ENCODE data around the gene PITX1.

DNA sequence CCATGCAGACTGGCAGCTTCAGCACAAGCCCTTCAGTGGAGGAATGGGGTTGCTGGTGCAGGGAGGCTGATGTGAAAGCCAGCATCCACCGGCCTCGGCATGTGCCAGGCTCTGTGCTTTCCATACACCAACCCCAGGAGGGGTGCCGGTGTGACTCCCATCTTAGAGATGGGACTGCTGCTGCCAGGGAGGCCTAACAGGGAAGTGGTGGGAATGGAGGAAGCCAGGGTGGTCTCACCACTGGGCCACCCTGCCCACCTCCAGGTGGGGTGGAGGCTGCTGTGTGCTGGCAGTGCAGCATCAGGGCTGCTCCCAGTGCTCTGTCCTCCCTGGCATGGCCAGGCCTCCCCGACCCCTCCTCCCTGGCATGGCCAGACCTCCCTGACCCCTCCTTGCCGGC, 32.8 kb upstream of the PITX1 start:
- TF ChIP-seq, protein P1, sequence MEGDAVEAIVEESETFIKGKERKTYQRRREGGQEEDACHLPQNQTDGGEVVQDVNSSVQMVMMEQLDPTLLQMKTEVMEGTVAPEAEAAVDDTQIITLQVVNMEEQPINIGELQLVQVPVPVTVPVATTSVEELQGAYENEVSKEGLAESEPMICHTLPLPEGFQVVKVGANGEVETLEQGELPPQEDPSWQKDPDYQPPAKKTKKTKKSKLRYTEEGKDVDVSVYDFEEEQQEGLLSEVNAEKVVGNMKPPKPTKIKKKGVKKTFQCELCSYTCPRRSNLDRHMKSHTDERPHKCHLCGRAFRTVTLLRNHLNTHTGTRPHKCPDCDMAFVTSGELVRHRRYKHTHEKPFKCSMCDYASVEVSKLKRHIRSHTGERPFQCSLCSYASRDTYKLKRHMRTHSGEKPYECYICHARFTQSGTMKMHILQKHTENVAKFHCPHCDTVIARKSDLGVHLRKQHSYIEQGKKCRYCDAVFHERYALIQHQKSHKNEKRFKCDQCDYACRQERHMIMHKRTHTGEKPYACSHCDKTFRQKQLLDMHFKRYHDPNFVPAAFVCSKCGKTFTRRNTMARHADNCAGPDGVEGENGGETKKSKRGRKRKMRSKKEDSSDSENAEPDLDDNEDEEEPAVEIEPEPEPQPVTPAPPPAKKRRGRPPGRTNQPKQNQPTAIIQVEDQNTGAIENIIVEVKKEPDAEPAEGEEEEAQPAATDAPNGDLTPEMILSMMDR (IDR thresholded peaks at IDR 0.05): no peak
- no peak for TF ChIP-seq POLR2A (IDR thresholded peaks at IDR 0.05)
